Transverse colon (tissue), 4 donors: ENCODE results near the gene DOCK8. TPM values are rescaled to one million over a fixed set of nuclear protein-coding genes. Genes with fewer than 3 reads are reported as not detected.

Experiments used
- DNase-seq: peaks from one replicate; pipeline ENCODE4 v3.0.0-alpha.2; 2019
- H3K27ac ChIP-seq, 4 donors: fragments of 200-600 bp; sonication (generic); 2 replicates each; pipeline ENCODE4 v1.5.1; 2016 to 2018; ENCODE audit warnings: inconsistent platforms in 4 of 4
- H3K27me3 ChIP-seq: fragments of 200-600 bp; sonication (generic); 2 replicates; pipeline ENCODE4 v1.5.1; 2017; ENCODE audit warnings: inconsistent platforms
- H3K36me3 ChIP-seq, 4 donors: fragments of 200-600 bp; sonication (generic); 2 replicates each; pipeline ENCODE4 v1.5.1; 2017 to 2019; ENCODE audit warnings: inconsistent platforms in 4 of 4
- H3K4me1 ChIP-seq, 4 donors: fragments of 200-600 bp; sonication (generic); 2 replicates each; pipeline ENCODE4 v1.5.1; 2017 to 2020; ENCODE audit warnings: inconsistent platforms in 4 of 4
- H3K4me3 ChIP-seq, 4 donors: fragments of 200-600 bp; sonication (generic); 1 replicate in 1 of 4; 2 replicates in 3 of 4; pipeline versions ENCODE4 v1.5.1 to v1.6.1; 2017 to 2019; ENCODE audit warnings: inconsistent platforms in 4 of 4
- H3K9me3 ChIP-seq, 2 donors: fragments of 200-600 bp; sonication (generic); 2 replicates each; pipeline ENCODE4 v1.5.1; 2017 to 2019; ENCODE audit warnings: inconsistent platforms in 2 of 2
- CTCF ChIP-seq, 5 experiments: fragments of 200-600 bp in 3 of 5; fragments of 450-650 bp in 2 of 5; sonication (generic) in 3 of 5; IDR thresholded peaks; 1 replicate in 2 of 5; 2 replicates in 3 of 5; pipeline ENCODE4 v1.5.1; 2016 to 2017; ENCODE audit warnings: antibody characterized with exemption in 5 of 5, inconsistent platforms in 3 of 5, mild to moderate bottlenecking in 2 of 5, moderate library complexity in 1 of 5
- EP300 ChIP-seq: sonication (generic); formaldehyde crosslinking; IDR thresholded peaks from one replicate; pipeline ENCODE4 v1.6.1; 2017; ENCODE audit warnings: antibody characterized with exemption, low read depth
- POLR2A ChIP-seq: fragments of 450-650 bp; IDR thresholded peaks from one replicate; pipeline ENCODE4 v1.6.1; 2016; ENCODE audit warnings: antibody characterized with exemption, mild to moderate bottlenecking, moderate library complexity
- POLR2AphosphoS5 ChIP-seq, 3 donors: sonication (generic); formaldehyde crosslinking; IDR thresholded peaks; one replicate each; pipeline ENCODE4 v1.6.1; 2016; ENCODE audit warnings: antibody characterized with exemption in 3 of 3
- WGBS, 2 donors: methylation state at CpG; one replicate each; pipeline ENCODE4 v1.1.5; 2018; ENCODE audit warnings: low coverage in 1 of 2; 5-methylcytosine and 5-hydroxymethylcytosine counted together
- in situ Hi-C, 4 donors: fragments of 200-750 bp; cut with MboI; loops; one replicate each; pipeline versions ENCODE4 v1.15.0 to v1.15.1; 2017; ENCODE audit warnings: low sequenced_read_pairs in 3 of 4, low pct_ligation_motif_present in 1 of 4, low pct_unique_long_range_greater_than_20kb in 1 of 4
- intact Hi-C: fragments of 100-400 bp; cut with DNase I; formaldehyde crosslinking; loops from one replicate; pipeline ENCODE4 v1.15.1; 2023; ENCODE audit warnings: low total_unique reads
- total RNA-seq, 4 donors: library from RNA; depleted of rRNA; stranded (reverse); fragments of >200 nt; gene quantifications; one replicate each; pipeline ENCODE4 v1.1.0, GENCODE V29; 2016

Gene DOCK8
- total RNA-seq, 4 donors from 2014 or later: 11.2 to 59.5 (median 14.7) TPM

GRCh38 chr9:277601-278295 is 63.1 kb downstream of the DOCK8 start:
- H3K27me3 ChIP-seq: no peaks in the 10 kb centered on the region
- no peaks in the 10 kb centered on the region for H3K9me3 ChIP-seq
- in situ Hi-C loops: no loop called here
- H3K36me3 ChIP-seq: no peaks in the 10 kb centered on the region
- intact Hi-C loops: no loop called here
- peaks cover 0 to 18% (median 0%) of the 10 kb centered on the region in 4 donors for H3K4me1 ChIP-seq
- WGBS, 2 donors: 49 to 57% methylated on average over 3 of the region's 3 CpGs
- DNase-seq: no peak
- H3K27ac ChIP-seq: peak overlapping the region; percentile 0 to 46 (median 28)
- no peak overlapping the region for H3K4me3 ChIP-seq
- TF ChIP-seq POLR2A (no peak), CTCF (IDR thresholded peaks at IDR 0.05) (no peak), POLR2AphosphoS5 (IDR thresholded peaks at IDR 0.05) (no peak), EP300 (no peak)

GRCh38 chr9:278651-279050 is 64.0 kb downstream of the DOCK8 start:
- peaks cover 0 to 18% (median 0%) of the 10 kb centered on the region in 4 donors for H3K4me1 ChIP-seq
- no peaks in the 10 kb centered on the region for H3K36me3 ChIP-seq
- intact Hi-C loops (no loop called here), in situ Hi-C loops (no loop called here)
- WGBS, 2 donors: 56 to 68% methylated on average over 8 of the region's 8 CpGs
- H3K27me3 ChIP-seq: no peaks in the 10 kb centered on the region
- H3K9me3 ChIP-seq: no peaks in the 10 kb centered on the region
- TF ChIP-seq POLR2AphosphoS5 (IDR thresholded peaks at IDR 0.05) (peak in 1 of 3 donors; percentile 11), POLR2A (no peak)
- peak; percentile 35 for DNase-seq
- H3K27ac ChIP-seq: peak overlapping the region; percentile 16 to 46 (median 28)
- H3K4me3 ChIP-seq: no peak overlapping the region

GRCh38 chr9:279674-280073 is 65.0 kb downstream of the DOCK8 start:
- Histone ChIP-seq H3K27me3 (no peaks in the 10 kb centered on the region), H3K4me1 (peaks cover 0 to 18% (median 0%) of the 10 kb centered on the region in 4 donors), H3K4me3 (no peak overlapping the region), H3K9me3 (no peaks in the 10 kb centered on the region), H3K36me3 (no peaks in the 10 kb centered on the region), H3K27ac (no peak overlapping the region)
- no peak for DNase-seq
- intact Hi-C loops (no loop called here), in situ Hi-C loops (no loop called here)
- WGBS, 2 donors: 69 to 70% methylated on average over 4 of the region's 4 CpGs
- TF ChIP-seq POLR2A: no peak
- TF ChIP-seq POLR2AphosphoS5 (IDR thresholded peaks at IDR 0.05): no peak
- TF ChIP-seq CTCF (IDR thresholded peaks at IDR 0.05): no peak
- TF ChIP-seq EP300: no peak

GRCh38 chr9:281741-282645 is 67.3 kb downstream of the DOCK8 start:
- TF ChIP-seq POLR2AphosphoS5 (IDR thresholded peaks at IDR 0.05): no peak
- no peak for TF ChIP-seq CTCF (IDR thresholded peaks at IDR 0.05)
- TF ChIP-seq POLR2A: no peak
- no peak for TF ChIP-seq EP300
- 42 to 48% methylated on average over 3 to 8 of the region's 8 CpGs for WGBS, 2 donors
- Histone ChIP-seq H3K27me3 (no peaks in the 10 kb centered on the region), H3K9me3 (no peaks in the 10 kb centered on the region), H3K27ac (no peak overlapping the region), H3K4me1 (peaks cover 0 to 18% (median 0%) of the 10 kb centered on the region in 4 donors), H3K36me3 (no peaks in the 10 kb centered on the region), H3K4me3 (no peak overlapping the region)
- in situ Hi-C loops: no loop called here
- intact Hi-C loops: no loop called here
- no peak for DNase-seq
